IPS-18a (cell line): Measurements from ENCODE around the gene IMMP2L.

Source experiments
- H3K27ac ChIP-seq: one replicate; pipeline ENCODE4 v1.5.1; 2013; ENCODE audit warnings: low read length
- H3K27me3 ChIP-seq: one replicate; pipeline ENCODE4 v1.6.1; 2013; ENCODE audit warnings: mild to moderate bottlenecking, low read length; ENCODE audit not compliant: control insufficient read depth, insufficient read depth
- H3K36me3 ChIP-seq: one replicate; pipeline ENCODE4 v1.6.1; 2013; ENCODE audit warnings: low read depth, low read length; ENCODE audit not compliant: control insufficient read depth
- H3K4me1 ChIP-seq: one replicate; pipeline ENCODE4 v1.6.1; 2013; ENCODE audit warnings: low read depth, low read length; ENCODE audit not compliant: control insufficient read depth
- H3K4me3 ChIP-seq: one replicate; pipeline ENCODE4 v1.5.1; 2013; ENCODE audit warnings: low read length
- H3K9ac ChIP-seq: one replicate; pipeline ENCODE4 v1.6.1; 2013; ENCODE audit warnings: mild to moderate bottlenecking, low read length, moderate library complexity
- H3K9me3 ChIP-seq: one replicate; pipeline ENCODE4 v1.6.1; 2013; ENCODE audit warnings: low read depth, low read length; ENCODE audit not compliant: control insufficient read depth

Gene IMMP2L

GRCh38 chr7:111101856-111102646 lies 460.2 kb downstream of the IMMP2L start:
- Histone ChIP-seq H3K4me3 (no peak overlapping the region), H3K9ac (no peak overlapping the region), H3K4me1 (peaks cover 33% of the 10 kb centered on the region), H3K36me3 (no peaks in the 10 kb centered on the region), H3K9me3 (no peaks in the 10 kb centered on the region), H3K27ac (no peak overlapping the region), H3K27me3 (no peaks in the 10 kb centered on the region)

- Histone ChIP-seq H3K4me3 (no peak overlapping the region), H3K36me3 (no peaks in the 10 kb centered on the region), H3K27ac (no peak overlapping the region), H3K9me3 (no peaks in the 10 kb centered on the region), H3K4me1 (peaks cover 47% of the 10 kb centered on the region), H3K9ac (no peak overlapping the region), H3K27me3 (no peaks in the 10 kb centered on the region)
These were observed 463.4 kb downstream of the IMMP2L start for GRCh38 chr7:111098926-111099250.

- peak overlapping the region; percentile 52 for H3K27ac ChIP-seq
- peak overlapping the region; percentile 22 for H3K4me3 ChIP-seq
- H3K4me1 ChIP-seq: peaks cover 52% of the 10 kb centered on the region
- peak overlapping the region; percentile 12 for H3K9ac ChIP-seq
- H3K9me3 ChIP-seq: no peaks in the 10 kb centered on the region
- no peaks in the 10 kb centered on the region for H3K27me3 ChIP-seq
- no peaks in the 10 kb centered on the region for H3K36me3 ChIP-seq
These were observed 464.0 kb downstream of the IMMP2L start for GRCh38 chr7:111098011-111098925.

- H3K4me1 ChIP-seq: peaks cover 65% of the 10 kb centered on the region
- peak overlapping the region; percentile 23 for H3K9ac ChIP-seq
- no peaks in the 10 kb centered on the region for H3K36me3 ChIP-seq
- H3K27ac ChIP-seq: peak overlapping the region; percentile 76
- H3K9me3 ChIP-seq: no peaks in the 10 kb centered on the region
- no peaks in the 10 kb centered on the region for H3K27me3 ChIP-seq
- H3K4me3 ChIP-seq: peak overlapping the region; percentile 42
These were observed 465.3 kb downstream of the IMMP2L start for GRCh38 chr7:111096997-111097396.

GRCh38 chr7:111094419-111094818 lies 467.9 kb downstream of the IMMP2L start:
- no peaks in the 10 kb centered on the region for H3K36me3 ChIP-seq
- no peak overlapping the region for H3K9ac ChIP-seq
- H3K4me3 ChIP-seq: peak overlapping the region; percentile 1
- no peaks in the 10 kb centered on the region for H3K27me3 ChIP-seq
- no peaks in the 10 kb centered on the region for H3K9me3 ChIP-seq
- H3K27ac ChIP-seq: no peak overlapping the region
- peaks cover 80% of the 10 kb centered on the region for H3K4me1 ChIP-seq

GRCh38 chr7:111093496-111093895 lies 468.8 kb downstream of the IMMP2L start:
- no peaks in the 10 kb centered on the region for H3K9me3 ChIP-seq
- H3K27me3 ChIP-seq: no peaks in the 10 kb centered on the region
- peak overlapping the region; percentile 1 for H3K4me3 ChIP-seq
- H3K36me3 ChIP-seq: no peaks in the 10 kb centered on the region
- peaks cover 79% of the 10 kb centered on the region for H3K4me1 ChIP-seq
- no peak overlapping the region for H3K27ac ChIP-seq
- H3K9ac ChIP-seq: no peak overlapping the region

GRCh38 chr7:111092406-111093236 lies 469.7 kb downstream of the IMMP2L start:
- Histone ChIP-seq H3K9ac (peak overlapping the region; percentile 40), H3K36me3 (no peaks in the 10 kb centered on the region), H3K4me3 (peak overlapping the region; percentile 51), H3K4me1 (peaks cover 70% of the 10 kb centered on the region), H3K27ac (peak overlapping the region; percentile 6), H3K9me3 (no peaks in the 10 kb centered on the region), H3K27me3 (no peaks in the 10 kb centered on the region)

GRCh38 chr7:111091593-111092358 lies 470.5 kb downstream of the IMMP2L start:
- peak overlapping the region; percentile 51 for H3K4me3 ChIP-seq
- H3K36me3 ChIP-seq: no peaks in the 10 kb centered on the region
- no peak overlapping the region for H3K27ac ChIP-seq
- H3K9me3 ChIP-seq: no peaks in the 10 kb centered on the region
- H3K27me3 ChIP-seq: no peaks in the 10 kb centered on the region
- H3K4me1 ChIP-seq: peaks cover 62% of the 10 kb centered on the region
- peak overlapping the region; percentile 40 for H3K9ac ChIP-seq

- Histone ChIP-seq H3K27ac (no peak within 1 kb of the TSS), H3K4me1 (peaks cover 53% of the 10 kb centered on the region), H3K27me3 (no peaks in the 10 kb centered on the region), H3K9me3 (no peaks in the 10 kb centered on the region), H3K4me3 (peak within 1 kb of the TSS; percentile 51), H3K9ac (peak within 1 kb of the TSS; percentile 40), H3K36me3 (no peaks in the 10 kb centered on the region)
These were observed 471.4 kb downstream of the IMMP2L start, which contains the start of gene LRRN3 for GRCh38 chr7:111090846-111091245. Gene LRRN3 (plus strand): TSS chr7:111091127. CDS start chr7:111122773, 31,646 bp downstream.

GRCh38 chr7:111089822-111090426 lies 472.4 kb downstream of the IMMP2L start:
- H3K27me3 ChIP-seq: no peaks in the 10 kb centered on the region
- H3K4me3 ChIP-seq: no peak overlapping the region
- H3K4me1 ChIP-seq: peaks cover 45% of the 10 kb centered on the region
- no peaks in the 10 kb centered on the region for H3K36me3 ChIP-seq
- H3K27ac ChIP-seq: no peak overlapping the region
- no peaks in the 10 kb centered on the region for H3K9me3 ChIP-seq
- no peak overlapping the region for H3K9ac ChIP-seq
